GM23338 (cell line): ENCODE measurements around the gene GPC6. TPM values are rescaled to one million over a fixed set of nuclear protein-coding genes. Genes with fewer than 3 reads are reported as not detected.

Experiments
- ATAC-seq: fragments of 200-7000 bp; cut with Tn5 transposase; 3 replicates; pipeline ENCODE4 v1.9.1; 2020
- DNase-seq: peaks from one replicate; pipeline ENCODE4 v3.0.0-alpha.2; 2015; ENCODE audit warnings: low spot score
- H2AFZ ChIP-seq: fragments of 200-600 bp; sonication (generic); 2 replicates; pipeline ENCODE4 v1.8.0; 2016; ENCODE audit warnings: antibody characterized with exemption, mild to moderate bottlenecking, moderate library complexity
- H3F3A ChIP-seq: fragments of 200-600 bp; sonication (generic); replicated peaks from 2 replicates; pipeline ENCODE4 v1.8.0; 2017; ENCODE audit warnings: antibody characterized with exemption, mixed run types, low read depth
- H3K27ac ChIP-seq: fragments of 200-600 bp; sonication (generic); 2 replicates; pipeline ENCODE4 v1.6.1; 2016; ENCODE audit warnings: low read depth
- H3K27me3 ChIP-seq: fragments of 200-600 bp; sonication (generic); 2 replicates; pipeline ENCODE4 v1.8.0; 2016; ENCODE audit warnings: mild to moderate bottlenecking, mixed run types, moderate library complexity; ENCODE audit not compliant: insufficient read depth
- H3K36me3 ChIP-seq: fragments of 200-600 bp; sonication (generic); 2 replicates; pipeline ENCODE4 v1.8.0; 2016; ENCODE audit warnings: mild to moderate bottlenecking; ENCODE audit not compliant: insufficient read depth
- H3K4me1 ChIP-seq: fragments of 200-600 bp; sonication (generic); 2 replicates; pipeline ENCODE4 v1.8.0; 2016; ENCODE audit warnings: mild to moderate bottlenecking, moderate library complexity; ENCODE audit not compliant: insufficient read depth
- H3K4me2 ChIP-seq: fragments of 200-600 bp; sonication (generic); 2 replicates; pipeline ENCODE4 v1.7.1; 2017; ENCODE audit warnings: mixed run types
- H3K4me3 ChIP-seq: fragments of 200-600 bp; sonication (generic); 2 replicates; pipeline ENCODE4 v1.6.1; 2016; ENCODE audit warnings: mixed run types
- H3K79me2 ChIP-seq: fragments of 200-600 bp; sonication (generic); replicated peaks from 2 replicates; pipeline ENCODE4 v1.8.0; 2017; ENCODE audit warnings: mild to moderate bottlenecking; ENCODE audit not compliant: insufficient read depth
- H3K9me2 ChIP-seq: fragments of 200-600 bp; sonication (generic); 2 replicates; pipeline ENCODE4 v1.8.0; 2017; ENCODE audit not compliant: insufficient read depth
- H4K20me1 ChIP-seq: fragments of 200-600 bp; sonication (generic); replicated peaks from 2 replicates; pipeline ENCODE4 v1.8.0; 2017; ENCODE audit warnings: mild to moderate bottlenecking; ENCODE audit not compliant: insufficient read depth
- H3K27ac Mint-ChIP-seq: 2 replicates; pipeline ENCODE4 v1.8.0; 2020; ENCODE audit warnings: inconsistent platforms, mild to moderate bottlenecking, moderate library complexity, mixed read lengths
- H3K27me3 Mint-ChIP-seq: 3 replicates; pipeline ENCODE4 v1.8.0; 2022; ENCODE audit warnings: low read depth, mild to moderate bottlenecking, moderate library complexity, mixed read lengths, inconsistent platforms; ENCODE audit not compliant: insufficient read depth, poor library complexity
- H3K36me3 Mint-ChIP-seq: 3 replicates; pipeline ENCODE4 v1.8.0; 2021; ENCODE audit warnings: low read depth, mild to moderate bottlenecking, inconsistent platforms, moderate library complexity, mixed read lengths
- H3K4me1 Mint-ChIP-seq: 3 replicates; pipeline ENCODE4 v1.8.0; 2020; ENCODE audit warnings: mild to moderate bottlenecking, inconsistent platforms, mixed read lengths
- H3K4me3 Mint-ChIP-seq: 3 replicates; pipeline ENCODE4 v1.8.0; 2021; ENCODE audit warnings: moderate library complexity, mild to moderate bottlenecking, inconsistent platforms, mixed read lengths
- H3K9me3 Mint-ChIP-seq: 3 replicates; pipeline ENCODE4 v1.8.0; 2020; ENCODE audit warnings: moderate library complexity, mild to moderate bottlenecking, inconsistent platforms, mixed read lengths
- CREB1 ChIP-seq: fragments of 250-450 bp; sonication (Bioruptor Pico); IDR thresholded peaks from 2 replicates; pipeline ENCODE4 v1.5.0; 2020; ENCODE audit warnings: low read depth, mild to moderate bottlenecking, moderate library complexity
- EZH2 ChIP-seq: fragments of 200-600 bp; sonication (generic); IDR thresholded peaks from one replicate; pipeline ENCODE4 v1.8.0; 2017; ENCODE audit warnings: antibody characterized with exemption, mild to moderate bottlenecking, low read depth; ENCODE audit not compliant: unreplicated experiment
- EZH2phosphoT487 ChIP-seq: fragments of 200-600 bp; sonication (generic); IDR thresholded peaks from one replicate; pipeline ENCODE4 v1.8.1; 2018; ENCODE audit warnings: antibody characterized with exemption; ENCODE audit not compliant: unreplicated experiment
- NANOG ChIP-seq: IDR thresholded peaks from 2 replicates; pipeline ENCODE4 v1.6.1; 2016; ENCODE audit warnings: antibody characterized with exemption, borderline replicate concordance
- POLR2AphosphoS5 ChIP-seq: IDR thresholded peaks from 2 replicates; pipeline ENCODE4 v1.6.1; 2016; ENCODE audit warnings: antibody characterized with exemption, low read depth
- ZNF331 ChIP-seq: fragments of 250-450 bp; sonication (Bioruptor Pico); IDR thresholded peaks from 2 replicates; pipeline ENCODE4 v1.5.0; 2020; ENCODE audit warnings: low read depth, mild to moderate bottlenecking, moderate library complexity
- polyA plus RNA-seq: library from polyadenylated mRNA; unstranded; fragments of >200 nt; fragmentation: Nextera tagmentation; extraction: Ambion mirVana; gene quantifications from 2 replicates; pipeline ENCODE4 v1.2.1, GENCODE V29; 2016
- total RNA-seq: library from RNA; depleted of rRNA; stranded (reverse); fragments of >200 nt; shearing (Covaris generic); gene quantifications from 2 replicates; pipeline ENCODE4 v1.2.3, GENCODE V29; 2014
- TF ChIP-seq, protein P1 (sequence below): fragments of 250-450 bp; sonication (Bioruptor Pico); IDR thresholded peaks from 2 replicates; pipeline ENCODE4 v1.5.0; 2020; ENCODE audit warnings: mild to moderate bottlenecking, moderate library complexity
- TF ChIP-seq, protein P2 (sequence below): IDR thresholded peaks from 2 replicates; pipeline ENCODE4 v1.6.1; 2016; ENCODE audit warnings: antibody characterized with exemption
- TF ChIP-seq, protein P3 (sequence below): IDR thresholded peaks from one replicate; pipeline ENCODE4 v1.6.1; 2018; ENCODE audit warnings: antibody characterized with exemption; ENCODE audit not compliant: unreplicated experiment

GPC6 gene
- total and polyA plus RNA-seq, 2 experiments from 2014 or later, result 6.4 to 28.6 TPM

DNA sequence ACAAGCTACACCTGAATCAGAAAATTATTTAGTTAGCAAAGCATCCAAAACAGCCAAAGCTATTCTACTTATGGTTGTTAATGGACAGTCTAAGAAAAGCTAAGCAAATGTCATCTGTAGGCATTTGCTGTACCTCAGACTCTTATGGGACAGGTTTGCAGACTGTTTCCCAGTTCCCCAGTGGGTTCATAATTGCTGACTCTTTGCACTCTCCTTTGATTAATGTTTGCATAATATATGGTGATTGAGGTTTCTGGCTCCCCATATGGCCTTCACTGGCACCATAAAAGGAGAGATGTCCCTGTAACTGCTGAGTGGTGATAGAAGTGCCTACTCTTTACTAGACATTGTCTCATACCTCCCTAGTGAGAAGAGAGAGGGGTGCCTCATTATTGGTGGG, 142.1 kb downstream of the GPC6 start:
- Mint-ChIP-seq H3K9me3 (no peaks in the 10 kb centered on the region), H3K36me3 (no peaks in the 10 kb centered on the region), H3K27ac (no peak overlapping the region), H3K27me3 (no peaks in the 10 kb centered on the region), H3K4me3 (no peak overlapping the region), H3K4me1 (peaks cover 5% of the 10 kb centered on the region; the same call in 1 of the 3 replicates)
- TF ChIP-seq, protein P1, sequence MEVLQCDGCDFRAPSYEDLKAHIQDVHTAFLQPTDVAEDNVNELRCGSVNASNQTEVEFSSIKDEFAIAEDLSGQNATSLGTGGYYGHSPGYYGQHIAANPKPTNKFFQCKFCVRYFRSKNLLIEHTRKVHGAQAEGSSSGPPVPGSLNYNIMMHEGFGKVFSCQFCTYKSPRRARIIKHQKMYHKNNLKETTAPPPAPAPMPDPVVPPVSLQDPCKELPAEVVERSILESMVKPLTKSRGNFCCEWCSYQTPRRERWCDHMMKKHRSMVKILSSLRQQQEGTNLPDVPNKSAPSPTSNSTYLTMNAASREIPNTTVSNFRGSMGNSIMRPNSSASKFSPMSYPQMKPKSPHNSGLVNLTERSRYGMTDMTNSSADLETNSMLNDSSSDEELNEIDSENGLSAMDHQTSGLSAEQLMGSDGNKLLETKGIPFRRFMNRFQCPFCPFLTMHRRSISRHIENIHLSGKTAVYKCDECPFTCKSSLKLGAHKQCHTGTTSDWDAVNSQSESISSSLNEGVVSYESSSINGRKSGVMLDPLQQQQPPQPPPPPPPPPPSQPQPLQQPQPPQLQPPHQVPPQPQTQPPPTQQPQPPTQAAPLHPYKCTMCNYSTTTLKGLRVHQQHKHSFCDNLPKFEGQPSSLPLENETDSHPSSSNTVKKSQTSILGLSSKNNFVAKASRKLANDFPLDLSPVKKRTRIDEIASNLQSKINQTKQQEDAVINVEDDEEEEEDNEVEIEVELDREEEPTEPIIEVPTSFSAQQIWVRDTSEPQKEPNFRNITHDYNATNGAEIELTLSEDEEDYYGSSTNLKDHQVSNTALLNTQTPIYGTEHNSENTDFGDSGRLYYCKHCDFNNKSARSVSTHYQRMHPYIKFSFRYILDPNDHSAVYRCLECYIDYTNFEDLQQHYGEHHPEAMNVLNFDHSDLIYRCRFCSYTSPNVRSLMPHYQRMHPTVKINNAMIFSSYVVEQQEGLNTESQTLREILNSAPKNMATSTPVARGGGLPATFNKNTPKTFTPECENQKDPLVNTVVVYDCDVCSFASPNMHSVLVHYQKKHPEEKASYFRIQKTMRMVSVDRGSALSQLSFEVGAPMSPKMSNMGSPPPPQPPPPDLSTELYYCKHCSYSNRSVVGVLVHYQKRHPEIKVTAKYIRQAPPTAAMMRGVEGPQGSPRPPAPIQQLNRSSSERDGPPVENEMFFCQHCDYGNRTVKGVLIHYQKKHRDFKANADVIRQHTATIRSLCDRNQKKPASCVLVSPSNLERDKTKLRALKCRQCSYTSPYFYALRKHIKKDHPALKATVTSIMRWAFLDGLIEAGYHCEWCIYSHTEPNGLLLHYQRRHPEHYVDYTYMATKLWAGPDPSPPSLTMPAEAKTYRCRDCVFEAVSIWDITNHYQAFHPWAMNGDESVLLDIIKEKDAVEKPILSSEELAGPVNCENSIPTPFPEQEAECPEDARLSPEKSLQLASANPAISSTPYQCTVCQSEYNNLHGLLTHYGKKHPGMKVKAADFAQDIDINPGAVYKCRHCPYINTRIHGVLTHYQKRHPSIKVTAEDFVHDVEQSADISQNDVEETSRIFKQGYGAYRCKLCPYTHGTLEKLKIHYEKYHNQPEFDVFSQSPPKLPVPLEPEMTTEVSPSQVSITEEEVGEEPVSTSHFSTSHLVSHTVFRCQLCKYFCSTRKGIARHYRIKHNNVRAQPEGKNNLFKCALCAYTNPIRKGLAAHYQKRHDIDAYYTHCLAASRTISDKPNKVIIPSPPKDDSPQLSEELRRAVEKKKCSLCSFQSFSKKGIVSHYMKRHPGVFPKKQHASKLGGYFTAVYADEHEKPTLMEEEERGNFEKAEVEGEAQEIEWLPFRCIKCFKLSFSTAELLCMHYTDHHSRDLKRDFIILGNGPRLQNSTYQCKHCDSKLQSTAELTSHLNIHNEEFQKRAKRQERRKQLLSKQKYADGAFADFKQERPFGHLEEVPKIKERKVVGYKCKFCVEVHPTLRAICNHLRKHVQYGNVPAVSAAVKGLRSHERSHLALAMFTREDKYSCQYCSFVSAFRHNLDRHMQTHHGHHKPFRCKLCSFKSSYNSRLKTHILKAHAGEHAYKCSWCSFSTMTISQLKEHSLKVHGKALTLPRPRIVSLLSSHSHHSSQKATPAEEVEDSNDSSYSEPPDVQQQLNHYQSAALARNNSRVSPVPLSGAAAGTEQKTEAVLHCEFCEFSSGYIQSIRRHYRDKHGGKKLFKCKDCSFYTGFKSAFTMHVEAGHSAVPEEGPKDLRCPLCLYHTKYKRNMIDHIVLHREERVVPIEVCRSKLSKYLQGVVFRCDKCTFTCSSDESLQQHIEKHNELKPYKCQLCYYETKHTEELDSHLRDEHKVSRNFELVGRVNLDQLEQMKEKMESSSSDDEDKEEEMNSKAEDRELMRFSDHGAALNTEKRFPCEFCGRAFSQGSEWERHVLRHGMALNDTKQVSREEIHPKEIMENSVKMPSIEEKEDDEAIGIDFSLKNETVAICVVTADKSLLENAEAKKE (CRISPR knock-in tag), result no peak
- TF ChIP-seq NANOG (no peak), EZH2 (no peak)
- H3K9me2 ChIP-seq, result no peaks in the 10 kb centered on the region
- H3K4me2 ChIP-seq, result no peak overlapping the region
- H4K20me1 ChIP-seq, result no peaks in the 10 kb centered on the region; the same call in none of the 2 replicates
- H3K79me2 ChIP-seq, result peaks cover 15% of the 10 kb centered on the region; the same call in 1 of the 2 replicates
- H3K4me1 ChIP-seq, result no peaks in the 10 kb centered on the region
- no peaks in the 10 kb centered on the region for H3K27me3 ChIP-seq
- DNase-seq, result no peak
- no peak overlapping the region for H2AFZ ChIP-seq
- ATAC-seq, result no peak
- no peak overlapping the region for H3K4me3 ChIP-seq
- no peaks in the 10 kb centered on the region for H3F3A ChIP-seq
- no peaks in the 10 kb centered on the region for H3K36me3 ChIP-seq
- H3K27ac ChIP-seq, result no peak overlapping the region

GRCh38 chr13:93372856-93373255, 146.2 kb downstream of the GPC6 start:
- no peak for ATAC-seq
- H4K20me1 ChIP-seq, result no peaks in the 10 kb centered on the region; the same call in none of the 2 replicates
- Mint-ChIP-seq H3K9me3 (no peaks in the 10 kb centered on the region), H3K27me3 (peaks cover 1% of the 10 kb centered on the region), H3K36me3 (no peaks in the 10 kb centered on the region), H3K4me3 (no peak overlapping the region), H3K4me1 (peaks cover 10% of the 10 kb centered on the region), H3K27ac (no peak overlapping the region)
- H3K4me1 ChIP-seq, result no peaks in the 10 kb centered on the region
- H3K9me2 ChIP-seq, result no peaks in the 10 kb centered on the region
- H3F3A ChIP-seq, result no peaks in the 10 kb centered on the region
- no peak overlapping the region for H2AFZ ChIP-seq
- peaks cover 18% of the 10 kb centered on the region; the same call in 1 of the 2 replicates for H3K79me2 ChIP-seq
- H3K4me3 ChIP-seq, result no peak overlapping the region
- H3K4me2 ChIP-seq, result no peak overlapping the region
- no peaks in the 10 kb centered on the region for H3K27me3 ChIP-seq
- no peak for DNase-seq
- H3K27ac ChIP-seq, result no peak overlapping the region
- no peaks in the 10 kb centered on the region for H3K36me3 ChIP-seq
- no peak for TF ChIP-seq ZNF331 (CRISPR knock-in tag)
- TF ChIP-seq, protein P2, sequence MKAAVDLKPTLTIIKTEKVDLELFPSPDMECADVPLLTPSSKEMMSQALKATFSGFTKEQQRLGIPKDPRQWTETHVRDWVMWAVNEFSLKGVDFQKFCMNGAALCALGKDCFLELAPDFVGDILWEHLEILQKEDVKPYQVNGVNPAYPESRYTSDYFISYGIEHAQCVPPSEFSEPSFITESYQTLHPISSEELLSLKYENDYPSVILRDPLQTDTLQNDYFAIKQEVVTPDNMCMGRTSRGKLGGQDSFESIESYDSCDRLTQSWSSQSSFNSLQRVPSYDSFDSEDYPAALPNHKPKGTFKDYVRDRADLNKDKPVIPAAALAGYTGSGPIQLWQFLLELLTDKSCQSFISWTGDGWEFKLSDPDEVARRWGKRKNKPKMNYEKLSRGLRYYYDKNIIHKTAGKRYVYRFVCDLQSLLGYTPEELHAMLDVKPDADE, result no peak
- TF ChIP-seq EZH2phosphoT487, result no peak
- TF ChIP-seq POLR2AphosphoS5, result no peak
- TF ChIP-seq, protein P3, sequence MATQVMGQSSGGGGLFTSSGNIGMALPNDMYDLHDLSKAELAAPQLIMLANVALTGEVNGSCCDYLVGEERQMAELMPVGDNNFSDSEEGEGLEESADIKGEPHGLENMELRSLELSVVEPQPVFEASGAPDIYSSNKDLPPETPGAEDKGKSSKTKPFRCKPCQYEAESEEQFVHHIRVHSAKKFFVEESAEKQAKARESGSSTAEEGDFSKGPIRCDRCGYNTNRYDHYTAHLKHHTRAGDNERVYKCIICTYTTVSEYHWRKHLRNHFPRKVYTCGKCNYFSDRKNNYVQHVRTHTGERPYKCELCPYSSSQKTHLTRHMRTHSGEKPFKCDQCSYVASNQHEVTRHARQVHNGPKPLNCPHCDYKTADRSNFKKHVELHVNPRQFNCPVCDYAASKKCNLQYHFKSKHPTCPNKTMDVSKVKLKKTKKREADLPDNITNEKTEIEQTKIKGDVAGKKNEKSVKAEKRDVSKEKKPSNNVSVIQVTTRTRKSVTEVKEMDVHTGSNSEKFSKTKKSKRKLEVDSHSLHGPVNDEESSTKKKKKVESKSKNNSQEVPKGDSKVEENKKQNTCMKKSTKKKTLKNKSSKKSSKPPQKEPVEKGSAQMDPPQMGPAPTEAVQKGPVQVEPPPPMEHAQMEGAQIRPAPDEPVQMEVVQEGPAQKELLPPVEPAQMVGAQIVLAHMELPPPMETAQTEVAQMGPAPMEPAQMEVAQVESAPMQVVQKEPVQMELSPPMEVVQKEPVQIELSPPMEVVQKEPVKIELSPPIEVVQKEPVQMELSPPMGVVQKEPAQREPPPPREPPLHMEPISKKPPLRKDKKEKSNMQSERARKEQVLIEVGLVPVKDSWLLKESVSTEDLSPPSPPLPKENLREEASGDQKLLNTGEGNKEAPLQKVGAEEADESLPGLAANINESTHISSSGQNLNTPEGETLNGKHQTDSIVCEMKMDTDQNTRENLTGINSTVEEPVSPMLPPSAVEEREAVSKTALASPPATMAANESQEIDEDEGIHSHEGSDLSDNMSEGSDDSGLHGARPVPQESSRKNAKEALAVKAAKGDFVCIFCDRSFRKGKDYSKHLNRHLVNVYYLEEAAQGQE, result no peak
- no peak for TF ChIP-seq NANOG
- no peak for TF ChIP-seq CREB1 (CRISPR knock-in tag)
